Bone marrow (tissue), 2 donors: ENCODE measurements around the gene ZNF136.
A peak's percentile ranks its signal among the peaks of the same experiment; 100 is the strongest.

ENCODE experiments used
- DNase-seq, 2 donors: peaks; one replicate each; lab custom pipeline; 2025; lab: John Stamatoyannopoulos, UW

The ZNF136 gene

DNA sequence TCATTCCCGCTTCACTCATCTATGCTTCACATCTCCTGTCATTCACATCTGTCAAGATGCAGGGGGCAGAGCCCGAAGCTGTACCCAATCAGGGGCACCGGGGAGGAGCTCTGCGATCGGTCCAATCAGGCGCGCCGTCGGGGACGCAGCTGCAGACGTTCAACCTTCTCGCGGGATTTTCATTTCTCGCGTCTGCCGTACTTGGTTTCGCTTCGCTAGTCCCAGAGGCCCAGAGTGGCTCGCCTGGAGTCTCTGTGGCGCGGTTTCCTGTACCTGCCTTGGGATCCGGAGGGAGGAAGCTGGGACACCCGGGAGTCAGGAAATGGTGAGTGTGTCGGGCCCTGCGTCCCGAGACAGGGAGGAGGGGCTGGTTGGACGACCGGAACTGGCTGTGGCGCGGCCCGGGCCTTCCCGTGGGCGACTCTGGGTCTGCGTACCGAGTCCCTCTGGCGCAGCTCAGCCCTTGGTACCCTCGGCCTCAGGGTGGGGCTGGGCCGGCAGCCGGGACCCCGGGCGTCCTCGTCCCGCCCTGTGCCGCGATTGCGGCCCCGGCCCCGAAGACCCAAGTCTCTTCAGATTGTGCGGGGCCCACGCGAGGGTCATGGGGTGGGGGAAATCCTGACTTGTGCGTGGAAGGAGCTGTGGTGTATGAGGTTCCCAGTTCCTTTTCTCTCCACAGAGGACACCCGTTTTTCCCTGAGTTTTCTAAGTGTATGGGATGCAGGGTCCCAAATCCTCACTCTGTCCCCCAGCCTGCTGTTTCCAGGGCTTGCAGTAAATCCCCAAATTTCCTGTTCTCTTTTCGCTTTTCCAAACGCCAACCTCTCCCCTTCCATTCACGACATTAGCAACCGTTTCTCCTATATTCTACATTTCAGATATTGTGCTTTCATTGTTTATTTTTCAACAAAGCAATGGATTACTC, at the start of gene ZNF136:
ZNF136 (plus strand) TSS at position 215 of the 925 bp plus-strand sequence; CDS start at position 323, 108 bp downstream.
- DNase-seq, result peak; percentile 77 to 92

- DNase-seq, result no peak
These were observed 49.8 kb upstream of the ZNF136 start for GRCh38 chr19:12113121-12113520.

GRCh38 chr19:12117201-12117970, 45.5 kb upstream of the ZNF136 start:
- no peak for DNase-seq

GRCh38 chr19:12126707-12127106, 36.2 kb upstream of the ZNF136 start:
- no peak for DNase-seq

DNA sequence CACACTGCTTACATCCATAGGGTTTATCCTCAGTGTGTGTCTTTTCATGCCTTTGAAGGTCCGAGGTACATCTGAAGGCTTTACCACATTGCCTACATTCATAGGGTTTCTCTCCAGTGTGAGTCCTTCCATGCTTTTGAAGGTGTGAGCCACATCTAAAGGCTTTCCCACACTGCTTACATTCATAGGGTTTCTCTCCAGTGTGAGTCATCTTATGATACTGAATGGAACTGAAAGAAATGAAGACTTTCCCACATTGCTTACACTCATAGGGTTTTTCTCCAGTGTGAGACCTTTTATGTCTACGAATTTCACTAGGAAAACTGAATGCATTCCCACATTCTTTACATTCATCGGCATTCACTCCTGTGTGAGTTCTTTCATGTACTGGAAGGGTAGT, 29.8 kb upstream of the ZNF136 start:
- DNase-seq, result no peak

DNA sequence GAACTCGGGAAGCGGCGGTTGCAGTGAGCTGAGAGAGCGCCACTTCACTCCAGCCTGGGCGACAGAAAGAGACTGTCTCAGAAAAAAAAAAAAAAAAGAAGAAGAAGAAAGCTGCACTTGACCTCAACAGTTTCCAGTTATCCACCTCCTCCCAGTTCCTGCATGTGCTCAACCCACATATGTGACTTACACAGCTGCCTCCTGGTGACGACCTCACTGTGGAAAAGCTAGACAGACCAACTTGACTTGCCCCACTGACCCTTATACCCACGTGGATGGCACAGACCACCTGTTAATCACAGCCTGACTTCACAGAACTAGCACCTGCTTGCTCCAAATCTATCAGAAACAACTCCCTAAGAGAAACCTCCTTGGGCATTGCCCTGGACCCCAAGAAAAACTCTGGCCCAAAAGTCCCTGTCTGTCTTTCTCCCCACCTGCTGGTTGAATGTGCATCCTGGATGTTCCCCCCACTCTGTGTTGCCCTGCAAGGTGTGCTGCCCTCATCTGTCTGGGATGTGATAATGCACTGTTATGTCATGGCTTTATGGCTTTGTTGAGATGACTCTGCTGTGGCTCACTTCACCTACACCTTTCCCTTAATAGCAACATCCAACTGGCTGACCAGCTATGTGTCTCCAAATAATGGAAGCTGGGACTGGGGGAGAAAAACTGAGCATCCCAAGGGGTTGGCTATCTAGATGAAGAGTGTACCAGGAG, 25.5 kb upstream of the ZNF136 start:
- DNase-seq, result peak in 1 of 2 donors; percentile 14

DNA sequence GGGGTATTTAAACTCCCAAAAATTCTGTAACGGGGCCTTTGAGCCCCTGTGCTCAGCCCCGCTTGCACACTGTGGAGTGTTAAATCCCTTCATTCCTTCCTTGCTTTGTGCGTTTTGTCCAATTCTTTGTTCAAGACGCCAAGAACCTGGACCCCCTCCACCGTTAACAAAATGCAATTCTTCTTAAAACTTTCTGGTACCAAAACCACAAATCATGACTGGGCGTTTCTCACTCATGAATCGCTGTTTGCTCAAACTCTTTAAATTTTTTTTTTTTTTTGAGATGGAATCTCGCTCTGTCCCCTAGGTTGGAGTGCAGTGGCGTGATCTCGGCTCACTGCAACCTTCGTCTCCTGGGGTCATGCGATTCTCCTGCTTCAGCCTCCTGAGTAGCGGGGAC, 23.6 kb upstream of the ZNF136 start:
- no peak for DNase-seq

- peak; percentile 60 to 77 for DNase-seq
These were observed 22.9 kb upstream of the ZNF136 start, which contains the start of gene ZNF20 for GRCh38 chr19:12139885-12140544. Gene ZNF20 (minus strand): TSS chr19:12140350. CDS start chr19:12140182, 168 bp downstream.

DNA sequence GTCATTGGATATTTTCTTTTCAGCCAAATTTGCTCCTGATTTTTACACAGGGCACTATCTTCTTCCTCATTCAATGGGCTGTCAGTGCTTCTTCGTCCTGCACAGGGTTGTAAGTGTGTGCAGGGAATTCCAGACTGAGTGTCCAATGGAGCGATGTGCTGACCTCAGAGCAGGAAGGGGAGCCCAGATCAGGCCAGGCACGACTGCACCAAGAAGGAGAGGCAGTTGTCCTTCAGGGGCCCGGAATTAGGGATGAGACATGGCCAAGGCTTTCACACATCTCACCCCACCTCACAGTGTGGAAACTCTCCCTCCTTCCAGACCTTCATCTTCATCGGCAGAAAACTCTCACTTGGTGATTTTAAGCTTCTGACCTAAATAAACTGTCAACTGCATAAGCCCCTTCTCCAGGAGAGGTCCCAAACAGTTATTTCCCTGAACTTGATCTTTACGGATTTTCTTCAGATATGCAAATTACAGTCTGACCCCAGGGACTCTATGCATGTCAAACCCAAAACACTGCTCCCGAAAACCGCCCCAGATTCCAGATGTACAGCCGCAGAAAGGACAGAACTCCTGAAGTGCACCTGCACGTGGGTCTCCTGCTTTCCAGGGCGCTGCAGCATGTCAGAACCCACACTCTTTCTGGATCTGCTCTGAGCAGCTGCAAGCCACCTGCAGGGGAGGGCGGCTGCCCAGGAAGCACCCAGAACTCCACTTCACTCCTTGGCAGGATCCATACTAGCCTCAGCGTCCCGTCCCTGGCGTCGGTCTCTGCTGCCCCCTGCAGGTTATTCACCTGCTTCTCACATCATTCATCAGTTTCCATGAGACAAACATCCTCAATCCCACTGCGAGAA, 22.1 kb upstream of the ZNF136 start:
- DNase-seq, result peak; percentile 54 to 73

- no peak for DNase-seq
These were observed 21.5 kb upstream of the ZNF136 start for GRCh38 chr19:12141405-12141736.

DNA sequence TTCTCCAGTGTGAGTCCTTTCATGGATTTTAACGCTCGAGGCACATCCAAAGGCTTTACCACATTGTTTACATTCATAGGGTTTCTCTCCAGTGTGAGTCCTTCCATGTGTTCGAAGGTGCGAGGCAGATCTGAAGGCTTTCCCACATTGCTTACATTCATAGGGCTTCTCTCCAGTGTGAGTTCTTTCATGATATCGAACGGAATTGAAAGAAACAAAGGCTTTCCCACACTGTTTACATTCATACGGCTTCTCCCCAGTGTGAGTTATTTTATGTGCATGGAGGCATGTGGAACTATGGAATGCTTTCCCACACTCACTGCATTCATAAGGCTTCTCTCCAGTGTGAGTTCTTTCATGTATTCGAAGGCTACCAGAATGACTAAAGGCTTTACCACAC, 17.5 kb upstream of the ZNF136 start:
- no peak for DNase-seq

- DNase-seq, result no peak
These were observed 7.5 kb upstream of the ZNF136 start for GRCh38 chr19:12155324-12155860.

GRCh38 chr19:12156223-12157058, 6.5 kb upstream of the ZNF136 start, which contains the start of gene ZNF625:
Gene ZNF625 (minus strand): TSS chr19:12156734. CDS start chr19:12156558, 176 bp downstream.
- DNase-seq, result peak in 1 of 2 donors; percentile 57

DNA sequence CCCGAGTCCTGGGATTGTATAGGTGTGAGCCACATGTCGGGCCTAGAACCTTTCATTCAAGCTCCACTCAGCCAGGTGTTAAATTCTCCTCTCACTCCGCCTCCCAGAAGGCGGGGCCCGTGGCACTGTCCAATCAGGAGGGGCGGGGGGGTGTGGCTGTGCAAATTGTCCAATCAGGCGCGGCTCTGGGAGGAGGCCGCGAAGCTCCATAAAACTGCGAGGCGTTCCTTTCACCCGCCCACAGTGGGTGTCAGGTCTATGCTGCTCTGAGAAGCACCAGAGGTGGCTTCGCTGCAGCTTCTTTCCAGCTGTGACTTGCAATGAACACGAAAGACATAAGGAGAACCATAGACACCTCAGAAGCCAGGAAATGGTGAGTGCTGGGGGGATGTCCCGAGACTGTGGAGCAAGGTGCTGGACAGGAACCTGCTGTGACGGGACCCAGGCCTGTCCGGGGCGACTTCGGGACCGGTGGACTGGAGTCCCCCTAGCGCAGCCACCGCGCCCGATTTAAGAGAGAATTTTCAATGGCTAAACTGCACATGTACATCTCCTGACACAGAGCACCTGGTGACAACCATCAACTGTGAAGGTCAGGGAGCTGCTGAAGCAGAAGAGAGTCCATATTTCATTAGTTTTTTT, 3.0 kb upstream of the ZNF136 start:
- no peak for DNase-seq

DNA sequence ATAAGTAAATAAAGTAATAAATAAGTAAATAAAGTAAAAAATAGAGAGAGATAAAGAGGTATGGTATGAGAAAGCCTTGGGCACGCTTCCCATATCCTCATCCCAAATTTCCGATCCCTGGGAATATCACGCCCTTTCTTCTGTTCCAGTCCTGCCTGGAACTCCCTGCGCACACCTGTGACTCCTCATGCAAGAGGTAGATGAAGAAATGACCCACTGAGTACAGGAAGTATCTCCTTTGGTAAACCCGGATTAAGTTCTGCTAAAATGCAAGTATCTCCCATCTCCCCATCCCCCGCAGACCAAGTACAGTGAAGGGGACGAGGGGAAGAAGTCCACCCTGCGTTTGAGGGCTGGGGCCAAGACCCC, 399 bp upstream of the ZNF136 start:
- no peak for DNase-seq

DNA sequence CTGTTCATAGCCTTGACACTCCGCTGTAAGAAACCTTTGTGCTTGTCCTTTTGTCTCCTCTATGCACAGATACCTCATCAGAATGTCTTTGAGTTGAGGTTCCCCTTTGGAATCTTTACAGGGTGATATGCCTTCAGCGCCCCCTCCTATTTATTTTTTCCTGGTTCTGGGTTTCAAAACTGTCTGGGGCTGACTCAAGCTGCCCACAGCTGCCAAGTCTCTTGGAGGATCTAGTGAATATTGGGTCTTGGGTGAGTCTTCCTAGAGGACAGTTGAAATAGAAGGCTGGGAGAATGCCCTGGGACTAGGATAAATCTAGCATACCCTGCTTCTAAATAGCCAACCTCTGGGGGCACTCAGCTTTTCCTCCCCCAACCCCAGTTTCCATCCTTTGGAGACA, 930 bp downstream of the ZNF136 start:
- DNase-seq, result no peak

DNA sequence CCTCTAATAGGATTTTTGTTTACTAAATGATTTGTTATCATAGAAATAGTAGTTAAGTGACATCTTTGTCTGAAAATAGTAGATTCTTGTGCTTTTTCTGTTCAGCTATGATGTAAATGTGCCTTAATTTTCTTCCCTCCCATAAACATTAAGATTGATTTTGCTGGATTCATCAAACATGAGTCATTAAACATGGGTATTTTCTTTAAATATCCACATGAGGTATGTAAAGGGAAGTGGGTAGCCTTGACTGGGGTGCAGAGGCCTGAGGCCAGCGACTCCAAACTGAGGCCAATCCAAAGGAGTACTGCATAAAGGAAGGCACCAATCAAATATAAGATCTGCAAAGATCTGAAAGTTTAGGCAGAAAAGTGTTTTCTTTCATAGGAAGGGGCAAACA, 3.7 kb downstream of the ZNF136 start:
- no peak for DNase-seq

DNA sequence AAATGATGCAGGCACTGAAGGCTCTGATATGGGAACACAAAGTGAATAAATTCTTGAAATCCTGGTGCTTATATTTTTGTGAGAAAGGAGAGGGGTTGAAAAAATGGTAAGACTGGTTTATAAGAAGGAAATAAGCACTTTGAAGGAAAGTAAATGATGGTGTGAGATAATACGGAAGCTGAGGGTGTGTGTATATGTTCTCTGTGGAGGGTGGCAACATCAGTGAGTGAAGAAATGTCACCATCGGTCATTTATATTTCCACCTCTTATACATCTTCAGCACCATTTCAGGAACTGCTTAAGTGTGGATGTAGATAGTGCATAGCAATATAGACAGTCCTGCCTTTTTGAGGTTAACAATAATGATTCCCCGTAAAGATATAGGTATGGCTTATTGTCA, 17.5 kb downstream of the ZNF136 start:
- no peak for DNase-seq

DNA sequence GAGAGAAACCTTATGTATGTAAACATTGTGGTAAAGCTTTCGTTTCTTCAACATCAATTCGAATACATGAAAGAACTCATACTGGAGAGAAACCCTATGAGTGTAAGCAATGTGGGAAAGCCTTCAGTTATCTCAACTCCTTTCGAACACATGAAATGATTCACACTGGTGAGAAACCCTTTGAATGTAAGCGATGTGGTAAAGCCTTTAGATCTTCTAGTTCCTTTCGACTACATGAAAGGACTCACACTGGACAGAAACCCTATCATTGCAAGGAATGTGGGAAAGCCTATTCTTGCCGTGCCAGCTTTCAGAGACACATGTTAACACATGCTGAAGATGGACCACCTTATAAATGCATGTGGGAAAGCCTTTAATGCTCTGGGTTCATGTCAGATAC, 24.7 kb downstream of the ZNF136 start:
- no peak for DNase-seq
